IMR-90 (cell line): ENCODE results near the gene GGTLC2.

ENCODE experiments used
- CEBPB ChIP-seq: IDR thresholded peaks from 2 replicates; pipeline ENCODE4 v1.6.1; 2012; ENCODE audit warnings: low read depth, low read length, improper control_type of control experiment
- CHD1 ChIP-seq: IDR thresholded peaks from 2 replicates; pipeline ENCODE4 v1.6.1; 2012; ENCODE audit warnings: low read depth, low read length, improper control_type of control experiment
- POLR2A ChIP-seq: IDR thresholded peaks from 2 replicates; pipeline ENCODE4 v1.6.1; 2012; ENCODE audit warnings: mild to moderate bottlenecking, low read depth, low read length
- RCOR1 ChIP-seq: IDR thresholded peaks from 2 replicates; pipeline ENCODE4 v1.6.1; 2012; ENCODE audit warnings: mild to moderate bottlenecking, low read length, improper control_type of control experiment; ENCODE audit not compliant: insufficient replicate concordance
- TF ChIP-seq, protein P1 (sequence below): conservative IDR thresholded peaks from 2 replicates; pipeline ENCODE4 v1.5.1; 2012; ENCODE audit warnings: mild to moderate bottlenecking, low read depth, low read length, improper control_type of control experiment

DNA sequence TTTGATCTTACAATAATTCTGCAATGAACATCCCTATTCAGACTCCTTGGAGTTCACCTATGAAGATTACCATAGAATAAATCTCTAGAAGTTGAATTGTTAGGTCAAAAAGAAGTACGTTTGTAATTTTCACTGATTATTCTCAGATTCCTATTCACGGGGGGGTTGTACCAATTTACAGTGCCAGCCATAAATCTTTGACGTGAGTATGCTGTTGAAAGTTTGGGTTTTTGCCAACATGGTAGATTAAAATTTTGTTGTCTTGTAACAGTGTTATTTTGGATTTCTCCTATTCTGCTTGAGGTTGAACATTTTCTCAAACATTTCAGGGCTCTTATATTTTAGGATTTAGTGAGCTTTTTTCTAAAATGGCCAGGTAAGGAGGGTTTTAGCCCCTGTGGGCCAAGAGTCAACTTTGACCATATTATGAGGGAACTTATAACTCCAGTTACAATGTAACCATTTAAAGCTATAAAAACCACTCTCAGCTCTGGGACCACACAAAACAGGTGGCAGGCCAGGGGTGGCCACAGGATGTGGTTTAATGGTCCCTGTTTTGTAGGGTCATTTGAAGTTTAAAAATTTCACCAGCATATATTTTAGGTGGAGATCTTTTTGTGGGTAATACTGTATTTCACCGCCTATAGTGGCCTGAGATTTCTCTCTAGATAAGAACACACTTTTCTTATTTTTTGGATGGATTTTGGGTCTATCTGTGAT, 25.8 kb downstream of the GGTLC2 start:
- TF ChIP-seq, protein P1, sequence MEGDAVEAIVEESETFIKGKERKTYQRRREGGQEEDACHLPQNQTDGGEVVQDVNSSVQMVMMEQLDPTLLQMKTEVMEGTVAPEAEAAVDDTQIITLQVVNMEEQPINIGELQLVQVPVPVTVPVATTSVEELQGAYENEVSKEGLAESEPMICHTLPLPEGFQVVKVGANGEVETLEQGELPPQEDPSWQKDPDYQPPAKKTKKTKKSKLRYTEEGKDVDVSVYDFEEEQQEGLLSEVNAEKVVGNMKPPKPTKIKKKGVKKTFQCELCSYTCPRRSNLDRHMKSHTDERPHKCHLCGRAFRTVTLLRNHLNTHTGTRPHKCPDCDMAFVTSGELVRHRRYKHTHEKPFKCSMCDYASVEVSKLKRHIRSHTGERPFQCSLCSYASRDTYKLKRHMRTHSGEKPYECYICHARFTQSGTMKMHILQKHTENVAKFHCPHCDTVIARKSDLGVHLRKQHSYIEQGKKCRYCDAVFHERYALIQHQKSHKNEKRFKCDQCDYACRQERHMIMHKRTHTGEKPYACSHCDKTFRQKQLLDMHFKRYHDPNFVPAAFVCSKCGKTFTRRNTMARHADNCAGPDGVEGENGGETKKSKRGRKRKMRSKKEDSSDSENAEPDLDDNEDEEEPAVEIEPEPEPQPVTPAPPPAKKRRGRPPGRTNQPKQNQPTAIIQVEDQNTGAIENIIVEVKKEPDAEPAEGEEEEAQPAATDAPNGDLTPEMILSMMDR = no peak
- TF ChIP-seq CEBPB (no peak), CHD1 (no peak), RCOR1 (no peak), POLR2A (no peak)
